GM19035 (cell line): ENCODE results near the gene GRIN1.

Source experiments
- ATAC-seq: cut with Tn5 transposase; IDR thresholded peaks from one replicate; pipeline ENCODE4 v1.9.1; 2021; ENCODE audit not compliant: unreplicated experiment

The GRIN1 gene

DNA sequence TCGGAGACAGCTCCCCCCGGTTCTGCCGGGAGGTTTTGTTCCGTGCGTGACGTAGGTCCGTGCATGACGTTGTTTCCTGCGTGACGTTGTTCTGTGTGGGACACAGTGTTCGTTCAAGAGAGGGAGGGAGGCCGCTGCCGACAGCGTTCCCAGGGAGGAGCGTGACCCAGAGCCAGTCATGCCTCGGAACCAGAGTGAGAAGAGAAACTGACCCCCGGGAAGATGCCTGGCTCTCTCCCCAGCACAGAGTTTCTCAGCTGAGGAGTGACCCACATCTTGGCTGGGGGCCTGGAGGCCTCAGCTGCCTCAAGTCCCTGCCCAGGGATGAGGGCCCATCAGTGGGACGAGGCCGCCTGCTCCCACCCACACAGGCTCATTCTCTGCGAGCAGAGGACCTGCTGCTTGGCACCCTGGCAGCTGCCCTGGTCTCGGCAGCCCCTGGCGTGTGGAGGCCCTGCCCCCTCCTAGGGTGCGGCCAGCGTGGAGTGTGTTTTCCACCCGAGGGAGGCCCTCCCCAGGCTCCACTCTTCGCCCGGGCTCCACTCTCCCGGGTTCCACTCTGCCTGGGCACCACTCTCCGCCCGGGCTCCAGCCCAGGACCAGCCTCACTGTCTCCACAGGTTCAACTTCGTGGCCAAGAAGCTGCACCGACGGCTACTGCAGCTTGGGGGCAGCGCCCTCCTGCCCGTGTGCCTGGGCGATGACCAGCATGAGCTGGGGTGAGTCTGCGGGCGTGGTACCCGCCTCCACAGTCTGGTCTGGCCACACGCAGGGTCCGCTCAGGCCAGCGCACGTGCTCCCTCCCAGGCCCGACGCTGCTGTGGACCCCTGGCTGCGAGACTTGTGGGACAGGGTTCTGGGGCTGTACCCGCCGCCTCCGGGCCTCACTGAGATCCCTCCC, 74.5 kb downstream of the GRIN1 start:
- no peak for ATAC-seq

GRCh38 chr9:137214620-137215019, 75.7 kb downstream of the GRIN1 start:
- no peak for ATAC-seq

- ATAC-seq, result no peak
Measured at GRCh38 chr9:137215196-137215986, 76.4 kb downstream of the GRIN1 start.

DNA sequence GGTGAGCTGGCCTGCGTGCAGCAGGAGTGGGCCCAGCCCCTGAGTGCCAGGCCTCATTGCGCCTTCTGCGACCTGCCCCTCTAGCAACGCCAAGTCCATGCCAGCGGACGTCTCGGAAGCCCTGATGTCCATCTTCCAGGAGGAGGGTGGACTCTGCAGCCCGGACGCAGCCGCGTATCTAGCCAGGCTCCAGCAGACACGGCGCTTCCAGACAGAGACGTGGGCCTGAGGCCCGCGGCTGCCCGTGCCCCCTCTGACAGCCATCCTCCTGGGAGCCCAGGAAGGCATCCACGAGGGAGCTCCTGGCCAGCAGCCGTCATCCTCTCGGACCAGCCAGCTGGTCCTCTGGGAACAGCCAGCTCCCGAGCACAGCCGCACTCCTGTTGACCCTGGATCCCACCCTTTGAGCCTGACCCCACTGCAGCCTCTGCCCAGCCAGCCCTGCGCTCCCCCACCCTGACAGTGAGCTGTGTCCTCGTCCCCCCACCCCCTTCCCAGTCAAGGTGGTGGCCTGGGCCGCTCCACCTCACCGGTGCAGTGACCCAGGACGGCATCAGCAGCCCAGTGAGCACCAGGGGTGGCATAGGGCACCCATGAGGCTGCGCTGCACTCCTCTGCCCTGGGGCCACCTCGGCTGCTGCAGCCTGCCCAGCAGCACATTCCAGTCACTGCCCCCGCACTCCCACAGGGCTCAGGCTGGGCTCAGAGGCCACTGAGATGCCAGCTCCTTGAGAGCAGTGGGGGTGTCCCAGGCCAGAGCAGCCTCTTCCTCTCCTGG, 77.4 kb downstream of the GRIN1 start:
- ATAC-seq, result no peak

DNA sequence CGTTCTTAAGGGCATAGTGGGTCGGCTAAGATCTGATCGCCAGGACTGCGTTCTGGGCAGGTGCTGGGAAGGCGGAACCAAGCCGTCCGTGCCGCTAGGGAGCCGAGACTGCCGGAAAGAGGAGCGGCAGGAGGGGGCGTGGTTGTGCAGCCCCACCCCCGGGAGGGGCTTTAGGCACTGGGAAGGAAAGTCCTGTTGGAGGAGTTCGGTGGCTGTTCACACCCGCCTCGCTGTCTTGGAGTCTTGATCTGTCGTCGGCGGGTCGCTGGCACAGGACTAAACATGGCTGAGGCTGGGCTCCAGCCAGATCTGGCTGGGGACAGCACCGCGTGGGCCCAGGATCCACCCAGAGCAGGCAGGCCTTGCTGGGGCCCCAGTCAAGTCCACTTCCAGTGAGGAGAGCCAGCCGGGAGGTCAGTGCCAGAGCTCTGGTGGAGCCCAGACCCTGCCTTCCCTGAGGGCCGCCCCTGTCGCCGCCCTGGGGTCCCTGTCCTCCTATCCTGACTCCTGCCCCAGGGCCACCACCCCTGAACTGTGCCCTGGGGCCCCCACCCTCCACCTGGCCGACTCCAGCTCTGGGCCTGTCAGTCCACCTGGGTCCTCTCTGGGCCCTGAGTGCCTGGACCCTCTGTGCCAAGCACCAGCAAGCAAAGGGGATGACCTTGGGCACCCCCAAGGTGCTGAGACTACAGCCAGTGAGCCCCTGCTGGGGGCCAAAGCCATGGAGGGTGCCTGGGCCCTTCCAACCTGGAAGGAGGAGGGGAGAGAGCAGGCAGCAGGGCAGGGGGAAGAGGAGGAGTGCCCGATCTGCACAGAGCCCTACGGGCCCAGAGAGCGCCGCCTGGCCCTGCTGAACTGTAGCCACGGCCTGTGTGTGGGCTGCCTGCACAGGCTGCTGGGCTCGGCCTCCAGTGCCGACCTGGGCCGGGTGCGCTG, 78.6 kb downstream of the GRIN1 start:
- ATAC-seq, result no peak

DNA sequence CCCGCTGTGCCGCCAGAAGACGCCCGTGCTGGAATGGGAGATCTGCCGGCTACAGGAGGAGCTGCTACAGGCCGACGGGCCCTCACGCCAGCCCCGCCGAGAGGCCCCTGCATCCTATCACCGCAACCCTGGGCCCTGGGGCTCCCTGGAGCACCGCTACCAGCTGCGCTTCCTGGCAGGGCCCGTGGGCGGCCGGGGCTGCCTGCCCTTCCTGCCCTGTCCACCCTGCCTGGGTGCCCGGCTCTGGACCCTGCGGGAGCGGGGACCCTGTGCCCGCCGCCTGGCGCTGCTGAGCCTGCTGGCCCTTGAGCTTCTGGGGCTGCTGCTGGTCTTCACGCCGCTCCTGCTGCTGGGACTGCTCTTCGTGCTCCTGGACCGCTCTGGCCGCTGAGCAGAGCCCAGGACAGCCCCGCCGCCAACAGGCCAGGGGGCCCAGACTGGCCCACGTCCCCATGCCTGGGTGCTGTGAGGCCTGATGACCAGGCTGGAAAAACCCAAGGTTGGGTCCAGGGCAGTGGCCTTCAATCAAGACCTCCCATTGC, 79.3 kb downstream of the GRIN1 start:
- no peak for ATAC-seq
